NCI-H1694 (cell line): Measurements from ENCODE around the gene NCOA3.
"Not testable (repeated sequence)": the region's sequence is repeated elsewhere in the genome, so short reads cannot be mapped to it uniquely, and the experiment has no call there.

Experiments
- DNase-seq: peaks from one replicate; lab custom pipeline; 2025; lab: John Stamatoyannopoulos, UW

Gene NCOA3

GRCh38 chr20:47540443-47541354 lies 39.0 kb downstream of the NCOA3 start:
- DNase-seq: no peak

GRCh38 chr20:47541355-47541922 lies 39.8 kb downstream of the NCOA3 start:
- DNase-seq: no peak

GRCh38 chr20:47543006-47543431 lies 41.3 kb downstream of the NCOA3 start:
- no peak for DNase-seq

- no peak for DNase-seq
These were observed 42.6 kb downstream of the NCOA3 start for GRCh38 chr20:47544240-47544639.

GRCh38 chr20:47544852-47545251 lies 43.2 kb downstream of the NCOA3 start:
- no peak for DNase-seq

- no peak for DNase-seq
These were observed 43.8 kb downstream of the NCOA3 start for GRCh38 chr20:47545499-47545898.

- DNase-seq: no peak
These were observed 44.7 kb downstream of the NCOA3 start for GRCh38 chr20:47546184-47547033.

- DNase-seq: no peak
These were observed 45.3 kb downstream of the NCOA3 start for GRCh38 chr20:47547034-47547387.

GRCh38 chr20:47549671-47550070 lies 48.0 kb downstream of the NCOA3 start:
- no peak for DNase-seq

- no peak for DNase-seq
These were observed 49.5 kb downstream of the NCOA3 start for GRCh38 chr20:47551222-47551621.

- no peak for DNase-seq
These were observed 50.2 kb downstream of the NCOA3 start for GRCh38 chr20:47551841-47552240.

- DNase-seq: no peak
These were observed 51.3 kb downstream of the NCOA3 start for GRCh38 chr20:47552996-47553395.

- DNase-seq: not testable (repeated sequence)
These were observed 52.0 kb downstream of the NCOA3 start for GRCh38 chr20:47553594-47554235.

- DNase-seq: not testable (repeated sequence)
These were observed 52.6 kb downstream of the NCOA3 start for GRCh38 chr20:47554283-47554682.

GRCh38 chr20:47557218-47557617 lies 55.5 kb downstream of the NCOA3 start:
- no peak for DNase-seq

- no peak for DNase-seq
These were observed 56.1 kb downstream of the NCOA3 start for GRCh38 chr20:47557791-47558190.

GRCh38 chr20:47558295-47559066 lies 56.8 kb downstream of the NCOA3 start:
- DNase-seq: no peak

- DNase-seq: no peak
These were observed 57.5 kb downstream of the NCOA3 start for GRCh38 chr20:47559141-47559540.

GRCh38 chr20:47561180-47561579 lies 59.5 kb downstream of the NCOA3 start:
- DNase-seq: no peak

- no peak for DNase-seq
These were observed 60.2 kb downstream of the NCOA3 start for GRCh38 chr20:47561603-47562583.
